Endothelial cell of umbilical vein (primary cell): Measurements from ENCODE around the gene PIEZO2.

ENCODE experiments used
- CTCF ChIP-seq, 2 donors: IDR thresholded peaks; 1 replicate in 1 of 2; 2 replicates in 1 of 2; pipeline ENCODE4 v1.5.1; 2011; ENCODE audit warnings: low read length in 2 of 2, mild to moderate bottlenecking in 2 of 2, moderate library complexity in 2 of 2, control low read depth in 1 of 2, inconsistent platforms in 1 of 2, low read depth in 1 of 2; ENCODE audit not compliant: insufficient read depth in 1 of 2; ENCODE audit errors: extremely low read depth in 1 of 2
- EZH2 ChIP-seq: IDR thresholded peaks from 2 replicates; pipeline ENCODE4 v1.6.1; 2012; ENCODE audit warnings: borderline replicate concordance, low read depth, mild to moderate bottlenecking, moderate library complexity, low read length, inconsistent platforms; ENCODE audit not compliant: severe bottlenecking
- FOS ChIP-seq: IDR thresholded peaks from 2 replicates; pipeline ENCODE4 v1.6.1; 2011; ENCODE audit warnings: mild to moderate bottlenecking, low read length, moderate library complexity, borderline replicate concordance; ENCODE audit not compliant: insufficient read depth
- JUN ChIP-seq: IDR thresholded peaks from 2 replicates; pipeline ENCODE4 v1.6.1; 2011; ENCODE audit warnings: borderline replicate concordance, low read depth; ENCODE audit not compliant: insufficient read length, insufficient read depth
- MYC ChIP-seq: IDR thresholded peaks from one replicate; pipeline ENCODE4 v1.6.1; 2011; ENCODE audit warnings: mild to moderate bottlenecking, low read depth, low read length
- POLR2A ChIP-seq: IDR thresholded peaks from 2 replicates; pipeline ENCODE4 v1.6.1; 2012; ENCODE audit warnings: low read depth, mild to moderate bottlenecking, control low read depth, low read length
- POLR2AphosphoS5 ChIP-seq: IDR thresholded peaks from 2 replicates; pipeline ENCODE4 v1.6.1; 2012; ENCODE audit warnings: low read depth, mild to moderate bottlenecking, control low read depth, low read length, moderate library complexity; ENCODE audit not compliant: insufficient read depth
- TF ChIP-seq, protein P1 (sequence below): IDR thresholded peaks from 2 replicates; pipeline ENCODE4 v1.6.1; 2011; ENCODE audit not compliant: insufficient read depth, insufficient read length

DNA sequence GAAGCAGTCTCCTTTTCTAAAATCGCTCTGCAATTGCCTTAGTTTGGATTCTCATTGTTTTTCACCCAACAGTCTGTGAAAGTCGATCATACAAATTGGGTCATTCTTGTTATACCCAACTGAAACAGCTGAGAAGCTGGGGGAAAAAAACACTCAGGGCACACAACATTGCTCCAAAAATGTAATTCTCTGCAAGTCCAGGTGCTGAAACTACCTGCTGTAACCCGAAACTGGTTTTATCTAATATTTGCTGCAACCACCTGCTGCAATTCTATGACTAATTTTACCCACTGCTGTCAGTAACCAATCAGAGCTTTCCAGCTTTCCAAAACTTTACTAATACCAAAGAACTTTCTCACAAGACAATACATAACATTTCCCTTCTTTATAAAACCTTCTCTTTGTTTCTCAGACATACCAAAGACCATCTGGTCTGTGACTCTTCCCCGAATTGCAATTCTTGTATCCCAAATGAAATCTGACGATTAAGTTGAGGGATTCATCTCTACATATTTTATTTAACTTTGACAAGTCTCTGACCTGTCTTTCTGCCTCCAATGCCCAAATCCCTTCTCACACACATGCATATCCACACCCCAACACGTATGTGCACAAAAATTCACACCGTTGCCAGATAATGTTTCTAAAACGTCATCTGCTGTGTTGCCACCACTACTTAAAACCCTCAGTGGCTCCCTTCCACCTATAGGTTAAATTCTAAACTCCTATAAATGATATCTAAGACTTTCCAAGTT lies 198.3 kb downstream of the PIEZO2 start:
- TF ChIP-seq CTCF (IDR thresholded peaks at IDR 0.05; ENCODE audit: extremely low read depth in 1 of 2, insufficient read depth in 1 of 2, low read depth in 1 of 2, low read length in 2 of 2) (no peak), POLR2AphosphoS5 (no peak), EZH2 (no peak), FOS (no peak), POLR2A (no peak), JUN (no peak), MYC (no peak)
- TF ChIP-seq, protein P1, sequence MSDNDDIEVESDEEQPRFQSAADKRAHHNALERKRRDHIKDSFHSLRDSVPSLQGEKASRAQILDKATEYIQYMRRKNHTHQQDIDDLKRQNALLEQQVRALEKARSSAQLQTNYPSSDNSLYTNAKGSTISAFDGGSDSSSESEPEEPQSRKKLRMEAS, result no peak
